Neural cell (in vitro differentiated cells): ENCODE measurements around the gene DPP10.

Experiments
- CTCF ChIP-seq: fragments of 450-650 bp; IDR thresholded peaks from 2 replicates; pipeline ENCODE4 v1.5.1; 2014; ENCODE audit warnings: antibody characterized with exemption, mild to moderate bottlenecking, moderate library complexity; ENCODE audit not compliant: poor library complexity, severe bottlenecking
- EP300 ChIP-seq: fragments of 450-650 bp; conservative IDR thresholded peaks from 2 replicates; pipeline ENCODE4 v1.6.1; 2014; ENCODE audit warnings: antibody characterized with exemption, mild to moderate bottlenecking, moderate library complexity; ENCODE audit not compliant: poor library complexity, severe bottlenecking
- EZH2 ChIP-seq: fragments of 200-600, 300-800 bp; shearing (Covaris generic), sonication (generic); IDR thresholded peaks from 2 replicates; pipeline ENCODE4 v1.6.1; 2014; ENCODE audit warnings: antibody characterized with exemption, low read length, borderline replicate concordance, mild to moderate bottlenecking; ENCODE audit not compliant: insufficient read depth, poor library complexity, severe bottlenecking
- MXI1 ChIP-seq: fragments of 450-650 bp; conservative IDR thresholded peaks from 2 replicates; pipeline ENCODE4 v1.6.1; 2014; ENCODE audit warnings: antibody characterized with exemption, mild to moderate bottlenecking; ENCODE audit not compliant: poor library complexity, severe bottlenecking
- POLR2AphosphoS5 ChIP-seq: IDR thresholded peaks from 2 replicates; pipeline ENCODE4 v1.6.1; 2012
- REST ChIP-seq: IDR thresholded peaks from 2 replicates; pipeline ENCODE4 v1.6.1; 2012; ENCODE audit warnings: borderline replicate concordance
- SMC3 ChIP-seq: fragments of 450-650 bp; conservative IDR thresholded peaks from 2 replicates; pipeline ENCODE4 v1.6.1; 2014; ENCODE audit warnings: antibody characterized with exemption, mild to moderate bottlenecking, moderate library complexity; ENCODE audit not compliant: poor library complexity
- TAF1 ChIP-seq: IDR thresholded peaks from 2 replicates; pipeline ENCODE4 v1.6.1; 2012; ENCODE audit warnings: low read depth

GRCh38 chr2:115842306-115842705 is 1399.9 kb downstream of the DPP10 start:
- TF ChIP-seq TAF1 (no peak), CTCF (no peak), EZH2 (no peak), POLR2AphosphoS5 (no peak), EP300 (no peak), REST (no peak), SMC3 (no peak), MXI1 (no peak)
